ENCODE data around the gene UAP1. TPM values are rescaled to one million over a fixed set of nuclear protein-coding genes. Genes with fewer than 3 reads are reported as not detected.
A peak's percentile ranks its signal among the peaks of the same experiment; 100 is the strongest.
"Not testable (repeated sequence)": the region's sequence is repeated elsewhere in the genome, so short reads cannot be mapped to it uniquely, and the experiment has no call there.

Gene UAP1
- total RNA-seq, 1 donor from 2014 or later, result 26.5 TPM

GRCh38 chr1:162564762-162565218, 3.3 kb downstream of the UAP1 start:
- peaks cover 56% of the 10 kb centered on the region for H3K4me1 ChIP-seq
- intact Hi-C loops (cut with micrococcal nuclease), result no loop called here
- TF ChIP-seq CTCF (IDR thresholded peaks at IDR 0.05; ENCODE audit: borderline replicate concordance), result no peak
- H3K27ac ChIP-seq (replicated peaks), result no peak overlapping the region
- no peaks in the 10 kb centered on the region for H3K9me3 ChIP-seq (replicated peaks)
- DNase-seq, result no peak
- no peaks in the 10 kb centered on the region for H3K27me3 ChIP-seq (ENCODE audit: low read depth)
- H3K36me3 ChIP-seq, result peaks cover 28% of the 10 kb centered on the region
- H3K4me3 ChIP-seq, result peak overlapping the region; percentile 89

- DNase-seq, result no peak
- intact Hi-C loops (cut with micrococcal nuclease), result no loop called here
- H3K36me3 ChIP-seq, result peaks cover 28% of the 10 kb centered on the region
- no peaks in the 10 kb centered on the region for H3K9me3 ChIP-seq (replicated peaks)
- H3K4me1 ChIP-seq, result peaks cover 54% of the 10 kb centered on the region
- H3K4me3 ChIP-seq, result no peak overlapping the region
- H3K27me3 ChIP-seq (ENCODE audit: low read depth), result no peaks in the 10 kb centered on the region
- no peak for TF ChIP-seq CTCF (IDR thresholded peaks at IDR 0.05; ENCODE audit: borderline replicate concordance)
- H3K27ac ChIP-seq (replicated peaks), result no peak overlapping the region
These were observed 3.9 kb downstream of the UAP1 start for GRCh38 chr1:162565460-162565859.

- Histone ChIP-seq H3K4me3 (no peak overlapping the region), H3K36me3 (peaks cover 28% of the 10 kb centered on the region), H3K27me3 (ENCODE audit: low read depth) (no peaks in the 10 kb centered on the region), H3K27ac (replicated peaks) (no peak overlapping the region), H3K4me1 (peaks cover 57% of the 10 kb centered on the region), H3K9me3 (replicated peaks) (no peaks in the 10 kb centered on the region)
- intact Hi-C loops (cut with micrococcal nuclease), result no loop called here
- no peak for TF ChIP-seq CTCF (IDR thresholded peaks at IDR 0.05; ENCODE audit: borderline replicate concordance)
- no peak for DNase-seq
These were observed 5.3 kb downstream of the UAP1 start for GRCh38 chr1:162566870-162567269.

- Histone ChIP-seq H3K27me3 (ENCODE audit: low read depth) (no peaks in the 10 kb centered on the region), H3K9me3 (replicated peaks) (no peaks in the 10 kb centered on the region), H3K4me1 (peaks cover 58% of the 10 kb centered on the region), H3K27ac (replicated peaks) (no peak overlapping the region), H3K36me3 (peaks cover 28% of the 10 kb centered on the region), H3K4me3 (no peak overlapping the region)
- TF ChIP-seq CTCF (IDR thresholded peaks at IDR 0.05; ENCODE audit: borderline replicate concordance), result no peak
- intact Hi-C loops (cut with micrococcal nuclease), result no loop called here
- no peak for DNase-seq
These were observed 7.3 kb downstream of the UAP1 start for GRCh38 chr1:162568802-162569201.

GRCh38 chr1:162570718-162571117, 9.2 kb downstream of the UAP1 start:
- H3K4me1 ChIP-seq, result peaks cover 46% of the 10 kb centered on the region
- TF ChIP-seq CTCF (IDR thresholded peaks at IDR 0.05; ENCODE audit: borderline replicate concordance), result no peak
- no peaks in the 10 kb centered on the region for H3K27me3 ChIP-seq (ENCODE audit: low read depth)

GRCh38 chr1:162571121-162571520, 9.6 kb downstream of the UAP1 start:
- H3K27ac ChIP-seq (replicated peaks); intact Hi-C loops (cut with micrococcal nuclease); H3K9me3 ChIP-seq (replicated peaks); H3K4me3 ChIP-seq; H3K27me3 ChIP-seq (ENCODE audit: low read depth); DNase-seq: not testable (repeated sequence)
- Histone ChIP-seq H3K4me1 (peaks cover 46% of the 10 kb centered on the region), H3K36me3 (peaks cover 25% of the 10 kb centered on the region)

More at GRCh38 chr1:162570718-162571117, 9.2 kb downstream of the UAP1 start:
- Histone ChIP-seq H3K27ac (replicated peaks) (no peak overlapping the region), H3K4me3 (no peak overlapping the region), H3K9me3 (replicated peaks) (no peaks in the 10 kb centered on the region), H3K36me3 (peaks cover 28% of the 10 kb centered on the region)
- intact Hi-C loops (cut with micrococcal nuclease), result no loop called here
- DNase-seq, result no peak

Measured in left ventricle myocardium inferior (tissue), 1 donor.